HG03280 (cell line): ENCODE results near the gene SMIM12.

Source experiments
- ATAC-seq: cut with Tn5 transposase; IDR thresholded peaks from one replicate; pipeline ENCODE4 v1.9.1; 2021; ENCODE audit warnings: mild to moderate bottlenecking, moderate library complexity; ENCODE audit not compliant: unreplicated experiment

SMIM12 gene

GRCh38 chr1:34803770-34804169 lies 55.8 kb downstream of the SMIM12 start:
- no peak for ATAC-seq
